ENCODE measurements around the gene NRL. TPM values are rescaled to one million over a fixed set of nuclear protein-coding genes. Genes with fewer than 3 reads are reported as not detected.

The NRL gene
- total RNA-seq, 4 donors from 2014 or later = 1.1 to 2.9 (median 1.6) TPM; not detected in 1

DNA sequence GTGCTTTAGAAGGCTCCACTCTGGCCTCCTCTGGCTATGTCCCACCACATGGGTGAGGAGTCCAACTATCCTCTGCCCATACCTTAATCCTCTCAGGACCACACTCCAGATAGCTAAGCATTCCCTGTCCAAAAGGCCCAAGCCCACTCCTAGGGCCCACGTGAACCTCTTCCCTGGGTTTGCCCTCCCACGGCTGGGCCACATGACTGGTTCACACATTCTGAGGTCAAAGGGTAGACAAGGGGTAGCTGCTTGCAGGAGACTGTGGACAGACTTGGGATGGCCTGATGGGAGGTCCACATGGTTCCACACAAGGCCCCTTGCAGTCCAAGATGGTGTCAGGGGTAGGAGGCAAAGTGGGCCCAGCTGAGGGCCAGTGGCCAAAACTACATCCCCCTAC is 26.7 kb downstream of the NRL start:
- no peak overlapping the region for H3K27ac ChIP-seq
- H3K9me3 ChIP-seq = no peaks in the 10 kb centered on the region
- 89% methylated on average over 2 of the region's 2 CpGs; no CpG with 5 or more reads in 1 of the 2 donors for WGBS, 2 donors (ENCODE audit: low coverage in 1 of 2)
- peaks cover 0 to 23% (median 6%) of the 10 kb centered on the region in 4 donors for H3K4me1 ChIP-seq
- DNase-seq = no peak
- no peaks in the 10 kb centered on the region for H3K27me3 ChIP-seq
- H3K36me3 ChIP-seq = no peaks in the 10 kb centered on the region
- TF ChIP-seq, protein P1, sequence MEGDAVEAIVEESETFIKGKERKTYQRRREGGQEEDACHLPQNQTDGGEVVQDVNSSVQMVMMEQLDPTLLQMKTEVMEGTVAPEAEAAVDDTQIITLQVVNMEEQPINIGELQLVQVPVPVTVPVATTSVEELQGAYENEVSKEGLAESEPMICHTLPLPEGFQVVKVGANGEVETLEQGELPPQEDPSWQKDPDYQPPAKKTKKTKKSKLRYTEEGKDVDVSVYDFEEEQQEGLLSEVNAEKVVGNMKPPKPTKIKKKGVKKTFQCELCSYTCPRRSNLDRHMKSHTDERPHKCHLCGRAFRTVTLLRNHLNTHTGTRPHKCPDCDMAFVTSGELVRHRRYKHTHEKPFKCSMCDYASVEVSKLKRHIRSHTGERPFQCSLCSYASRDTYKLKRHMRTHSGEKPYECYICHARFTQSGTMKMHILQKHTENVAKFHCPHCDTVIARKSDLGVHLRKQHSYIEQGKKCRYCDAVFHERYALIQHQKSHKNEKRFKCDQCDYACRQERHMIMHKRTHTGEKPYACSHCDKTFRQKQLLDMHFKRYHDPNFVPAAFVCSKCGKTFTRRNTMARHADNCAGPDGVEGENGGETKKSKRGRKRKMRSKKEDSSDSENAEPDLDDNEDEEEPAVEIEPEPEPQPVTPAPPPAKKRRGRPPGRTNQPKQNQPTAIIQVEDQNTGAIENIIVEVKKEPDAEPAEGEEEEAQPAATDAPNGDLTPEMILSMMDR (IDR thresholded peaks at IDR 0.05) = no peak
- no peak for TF ChIP-seq POLR2A (IDR thresholded peaks at IDR 0.05)
- no peak for TF ChIP-seq POLR2AphosphoS5 (IDR thresholded peaks at IDR 0.05)
- TF ChIP-seq EP300 (IDR thresholded peaks at IDR 0.05; ENCODE audit: low read depth) = no peak
- in situ Hi-C loops (cut with MboI; ENCODE audit: low pct_ligation_motif_present in 1 of 4, low pct_unique_long_range_greater_than_20kb in 1 of 4, low sequenced_read_pairs in 3 of 4) = no loop called here
- H3K4me3 ChIP-seq = no peak overlapping the region
- intact Hi-C loops (cut with DNase I; ENCODE audit: low total_unique reads) = no loop called here

DNA sequence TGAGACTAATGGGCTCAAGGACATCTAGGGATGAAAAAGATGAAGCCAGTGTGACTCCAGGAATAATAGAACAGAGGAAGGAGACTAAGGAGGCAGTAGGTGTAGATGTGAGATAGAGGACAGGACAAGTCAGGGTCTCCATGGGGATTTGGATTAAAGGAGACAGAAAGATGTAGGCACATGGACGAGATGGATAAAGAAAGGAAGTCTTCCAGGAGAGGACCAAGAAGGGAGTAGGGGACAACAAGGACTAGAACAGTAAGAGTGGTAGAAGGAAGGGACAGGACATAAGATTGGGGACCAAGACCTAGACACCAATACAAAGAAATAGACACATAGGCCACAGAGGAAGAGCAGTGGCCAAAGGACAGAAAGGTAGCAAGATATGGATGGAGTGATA is 27.7 kb downstream of the NRL start:
- intact Hi-C loops (cut with DNase I; ENCODE audit: low total_unique reads) = no loop called here

DNA sequence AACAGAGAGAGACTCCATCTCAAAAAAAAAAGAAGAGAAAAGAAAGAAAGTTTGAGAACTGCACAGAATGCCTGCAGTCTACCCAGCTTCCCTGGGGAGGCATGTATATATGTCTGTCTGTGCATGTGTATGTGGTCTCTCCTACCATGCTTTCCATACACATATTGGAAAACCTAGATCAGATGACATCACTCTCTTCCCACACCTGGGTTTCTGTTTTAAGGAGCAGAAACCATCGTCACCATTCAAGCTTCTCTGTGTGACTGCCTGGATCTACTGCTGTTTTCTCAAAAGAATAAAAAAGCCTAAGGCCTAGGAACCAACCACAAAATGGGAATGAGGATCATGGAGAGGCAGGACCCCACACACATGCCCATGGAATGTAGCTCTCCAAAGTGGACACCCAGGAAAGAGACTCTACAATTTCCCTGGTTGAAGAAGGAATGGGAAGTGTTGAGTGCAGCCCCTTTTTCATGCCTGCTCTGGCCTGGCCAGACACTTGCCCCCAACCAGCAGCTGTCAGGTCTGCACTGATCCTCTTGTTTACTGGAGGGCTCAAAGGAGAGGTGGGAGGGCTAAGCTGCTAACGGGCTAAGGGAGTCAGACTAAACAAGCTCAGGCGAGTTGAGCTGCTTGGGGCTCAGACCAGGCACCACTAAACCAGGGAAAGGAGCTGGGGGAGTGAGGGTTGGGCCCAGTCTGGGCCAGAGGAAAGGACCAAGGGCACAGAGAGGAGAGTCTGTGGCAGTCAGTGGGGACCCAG is 28.4 kb downstream of the NRL start:
- H3K9me3 ChIP-seq = no peaks in the 10 kb centered on the region
- H3K4me1 ChIP-seq = peaks cover 0 to 11% (median 4%) of the 10 kb centered on the region in 4 donors
- 80 to 90% methylated on average over 1 to 3 of the region's 3 CpGs for WGBS, 2 donors (ENCODE audit: low coverage in 1 of 2)
- H3K4me3 ChIP-seq = no peak overlapping the region
- TF ChIP-seq POLR2AphosphoS5 (IDR thresholded peaks at IDR 0.05) (no peak), POLR2A (IDR thresholded peaks at IDR 0.05) (no peak), EP300 (IDR thresholded peaks at IDR 0.05; ENCODE audit: low read depth) (no peak)
- TF ChIP-seq, protein P1 (IDR thresholded peaks at IDR 0.05) = no peak
- intact Hi-C loops (cut with DNase I; ENCODE audit: low total_unique reads) = no loop called here
- no peaks in the 10 kb centered on the region for H3K36me3 ChIP-seq
- DNase-seq = no peak
- no peak overlapping the region for H3K27ac ChIP-seq
- in situ Hi-C loops (cut with MboI; ENCODE audit: low pct_ligation_motif_present in 1 of 4, low pct_unique_long_range_greater_than_20kb in 1 of 4, low sequenced_read_pairs in 3 of 4) = no loop called here
- no peaks in the 10 kb centered on the region for H3K27me3 ChIP-seq

More for the DNA sequence above, 27.7 kb downstream of the NRL start:
- no peaks in the 10 kb centered on the region for H3K27me3 ChIP-seq
- no peak overlapping the region for H3K4me3 ChIP-seq
- H3K9me3 ChIP-seq = no peaks in the 10 kb centered on the region
- 83 to 85% methylated on average over 1 of the region's 1 CpG for WGBS, 2 donors (ENCODE audit: low coverage in 1 of 2)
- peaks cover 0 to 12% (median under 1%) of the 10 kb centered on the region in 4 donors for H3K4me1 ChIP-seq
- no peak for DNase-seq
- no peak overlapping the region for H3K27ac ChIP-seq
- no peaks in the 10 kb centered on the region for H3K36me3 ChIP-seq
- in situ Hi-C loops (cut with MboI; ENCODE audit: low pct_ligation_motif_present in 1 of 4, low pct_unique_long_range_greater_than_20kb in 1 of 4, low sequenced_read_pairs in 3 of 4) = no loop called here
- TF ChIP-seq POLR2AphosphoS5 (IDR thresholded peaks at IDR 0.05) (no peak), EP300 (IDR thresholded peaks at IDR 0.05; ENCODE audit: low read depth) (no peak), POLR2A (IDR thresholded peaks at IDR 0.05) (no peak)
- TF ChIP-seq, protein P1 (IDR thresholded peaks at IDR 0.05) = no peak

DNA sequence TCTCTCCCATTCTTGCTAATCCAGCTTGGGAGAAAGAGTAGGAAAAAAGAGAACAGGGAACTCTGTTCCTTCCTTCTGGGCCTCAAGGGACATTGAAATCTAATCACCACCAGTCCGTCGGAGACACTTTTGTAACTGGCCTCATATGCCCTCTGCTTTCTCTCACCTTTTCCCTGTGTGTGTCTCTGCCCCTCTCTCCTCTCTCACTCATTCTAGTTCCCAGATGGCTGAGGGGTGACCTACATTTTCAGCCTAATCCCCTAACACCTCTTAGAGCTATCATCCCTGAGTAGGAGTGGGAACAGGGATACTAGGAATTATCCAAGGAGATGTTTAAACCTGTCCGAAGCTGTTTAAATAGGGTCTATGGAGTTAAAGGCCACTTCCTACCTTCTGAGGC is 29.5 kb downstream of the NRL start:
- in situ Hi-C loops (cut with MboI; ENCODE audit: low pct_ligation_motif_present in 1 of 4, low pct_unique_long_range_greater_than_20kb in 1 of 4, low sequenced_read_pairs in 3 of 4) = no loop called here
- intact Hi-C loops (cut with DNase I; ENCODE audit: low total_unique reads) = no loop called here
- no peak overlapping the region for H3K4me3 ChIP-seq
- H3K27me3 ChIP-seq = no peaks in the 10 kb centered on the region
- WGBS, 2 donors (ENCODE audit: low coverage in 1 of 2) = 91 to 94% methylated on average over 3 of the region's 3 CpGs
- no peaks in the 10 kb centered on the region for H3K36me3 ChIP-seq
- no peak for DNase-seq
- H3K9me3 ChIP-seq = no peaks in the 10 kb centered on the region
- no peak for TF ChIP-seq EP300 (IDR thresholded peaks at IDR 0.05; ENCODE audit: low read depth)
- TF ChIP-seq, protein P1 (IDR thresholded peaks at IDR 0.05) = no peak
- no peak for TF ChIP-seq POLR2A (IDR thresholded peaks at IDR 0.05)
- no peak for TF ChIP-seq POLR2AphosphoS5 (IDR thresholded peaks at IDR 0.05)
- peaks cover 0 to 16% (median 10%) of the 10 kb centered on the region in 4 donors for H3K4me1 ChIP-seq
- no peak overlapping the region for H3K27ac ChIP-seq

Measured in transverse colon (tissue), 4 donors.